HG03457 (cell line): ENCODE results near the gene MCOLN3.

Experiments
- ATAC-seq: cut with Tn5 transposase; IDR thresholded peaks from one replicate; pipeline ENCODE4 v1.9.1; 2021; ENCODE audit warnings: moderate number of reproducible peaks; ENCODE audit not compliant: unreplicated experiment

MCOLN3 gene

GRCh38 chr1:85048296-85049064 lies at the start of gene MCOLN3:
MCOLN3 (minus strand) TSS chr1:85048500; CDS start chr1:85045360, 3,140 bp downstream.
- ATAC-seq = peak; percentile 52

GRCh38 chr1:85093644-85094043 lies 45.3 kb upstream of the MCOLN3 start:
- ATAC-seq = no peak

GRCh38 chr1:85091671-85092280 lies 43.5 kb upstream of the MCOLN3 start:
- no peak for ATAC-seq

GRCh38 chr1:85090225-85090624 lies 41.9 kb upstream of the MCOLN3 start:
- no peak for ATAC-seq

GRCh38 chr1:85089203-85089602 lies 40.9 kb upstream of the MCOLN3 start:
- ATAC-seq = no peak

GRCh38 chr1:85088408-85088784 lies 40.1 kb upstream of the MCOLN3 start:
- no peak for ATAC-seq

GRCh38 chr1:85087659-85088407 lies 39.5 kb upstream of the MCOLN3 start:
- no peak for ATAC-seq

GRCh38 chr1:85085417-85085816 lies 37.1 kb upstream of the MCOLN3 start:
- ATAC-seq = no peak

- no peak for ATAC-seq
Measured at GRCh38 chr1:85078903-85079302, 30.6 kb upstream of the MCOLN3 start.

GRCh38 chr1:85074365-85074964 lies 26.2 kb upstream of the MCOLN3 start:
- no peak for ATAC-seq

- ATAC-seq = no peak
Measured at GRCh38 chr1:85070972-85071492, 22.7 kb upstream of the MCOLN3 start.

- ATAC-seq = no peak
Measured at GRCh38 chr1:85068846-85069245, 20.5 kb upstream of the MCOLN3 start.

GRCh38 chr1:85065550-85065949 lies 17.2 kb upstream of the MCOLN3 start:
- ATAC-seq = no peak

- no peak for ATAC-seq
Measured at GRCh38 chr1:85062425-85063026, 14.2 kb upstream of the MCOLN3 start.

- peak; percentile 100 for ATAC-seq
Measured at GRCh38 chr1:85061711-85062424, 13.6 kb upstream of the MCOLN3 start.

GRCh38 chr1:85060038-85060437 lies 11.7 kb upstream of the MCOLN3 start:
- no peak for ATAC-seq

GRCh38 chr1:85059563-85059962 lies 11.3 kb upstream of the MCOLN3 start:
- no peak for ATAC-seq

- no peak for ATAC-seq
Measured at GRCh38 chr1:85058786-85059185, 10.5 kb upstream of the MCOLN3 start.

GRCh38 chr1:85058311-85058710 lies 10.0 kb upstream of the MCOLN3 start:
- no peak for ATAC-seq

GRCh38 chr1:85054664-85055063 lies 6.4 kb upstream of the MCOLN3 start:
- ATAC-seq = no peak
